ENCODE measurements around the gene AFAP1. TPM values are rescaled to one million over a fixed set of nuclear protein-coding genes. Genes with fewer than 3 reads are reported as not detected.
A peak's percentile ranks its signal among the peaks of the same experiment; 100 is the strongest.

AFAP1 gene
- total and polyA plus RNA-seq, 2 donors (not counting 3 experiments of a cell fraction or from before 2014, with no cell fraction given): 32.3 to 103 TPM

GRCh38 chr4:7861440-7861881 is 78.2 kb downstream of the AFAP1 start:
- Histone ChIP-seq H3K9me3 (replicated peaks; ENCODE audit: control insufficient read depth, insufficient read depth, low read length) (no peaks in the 10 kb centered on the region), H3K9ac (replicated peaks; ENCODE audit: extremely low read depth, insufficient read depth, low read length) (peak overlapping the region; percentile 83), H3K4me2 (ENCODE audit: insufficient read depth, low read length) (peak overlapping the region; percentile 76), H2AFZ (ENCODE audit: low read depth, low read length) (no peak overlapping the region), H4K20me1 (replicated peaks; ENCODE audit: control insufficient read depth, extremely low read depth, insufficient read depth, low read length) (no peaks in the 10 kb centered on the region), H3K9me1 (replicated peaks; ENCODE audit: control insufficient read depth, extremely low read depth, insufficient read depth, low read length) (no peaks in the 10 kb centered on the region), H3K27me3 (ENCODE audit: control insufficient read depth in 2 of 2, insufficient read depth in 2 of 2, low read length in 2 of 2) (no peaks in the 10 kb centered on the region), H3K4me1 (ENCODE audit: control insufficient read depth, extremely low read depth, insufficient read depth, low read length) (peaks cover 55% of the 10 kb centered on the region), H3K36me3 (ENCODE audit: control insufficient read depth in 2 of 2, extremely low read depth in 1 of 2, insufficient read depth in 2 of 2, low read length in 2 of 2) (peaks cover 0 to 2% of the 10 kb centered on the region in 2 experiments), H3K27ac (ENCODE audit: insufficient read depth, low read depth, low read length) (peak overlapping the region; percentile 99), H3K4me3 (replicated peaks in 1 of 3; ENCODE audit: insufficient read depth in 1 of 3, low read depth in 1 of 3, low read length in 3 of 3) (peak overlapping the region in 1 of 3 experiments; percentile 42), H3K79me2 (ENCODE audit: control insufficient read depth, insufficient read depth, low read length) (peaks cover 82% of the 10 kb centered on the region)
- TF ChIP-seq POLR2A (IDR thresholded peaks at IDR 0.05; ENCODE audit: low read depth, low read length): no peak
- TF ChIP-seq EZH2 (IDR thresholded peaks at IDR 0.05; ENCODE audit: borderline replicate concordance, low read depth, low read length, severe bottlenecking): no peak
- TF ChIP-seq FOS (IDR thresholded peaks at IDR 0.05; ENCODE audit: borderline replicate concordance, insufficient read depth, low read length): peak; percentile 15
- TF ChIP-seq MYC (IDR thresholded peaks at IDR 0.05; ENCODE audit: low read depth, low read length): peak; percentile 6
- TF ChIP-seq GATA2 (IDR thresholded peaks at IDR 0.05; ENCODE audit: insufficient read depth, insufficient read length, low read depth, low read length): peak; percentile 16
- intact Hi-C loops (cut with micrococcal nuclease): loop anchor here (1.0 to 2.0 kb wide), 6 partner anchors 17 to 126 kb away; no protein-coding TSS in a partner anchor
- BruUV-seq (replicated peaks): no TSS peak
- DNase-seq (ENCODE audit: low read depth, low spot score) (peak; percentile 90), FAIRE-seq (peak; percentile 96)
- POLR2A ChIA-PET: no interaction called here
- dilution Hi-C loops (cut with MboI; ENCODE audit: extremely low pct_ligation_motif_present, low sequenced_read_pairs): no loop called here
- CTCF ChIA-PET: interaction anchor here (1.5 to 3.0 kb wide), 4 partner anchors 15 to 59 kb away, joined by 5 to 10 read pairs (median 7); no protein-coding TSS in a partner anchor

DNA sequence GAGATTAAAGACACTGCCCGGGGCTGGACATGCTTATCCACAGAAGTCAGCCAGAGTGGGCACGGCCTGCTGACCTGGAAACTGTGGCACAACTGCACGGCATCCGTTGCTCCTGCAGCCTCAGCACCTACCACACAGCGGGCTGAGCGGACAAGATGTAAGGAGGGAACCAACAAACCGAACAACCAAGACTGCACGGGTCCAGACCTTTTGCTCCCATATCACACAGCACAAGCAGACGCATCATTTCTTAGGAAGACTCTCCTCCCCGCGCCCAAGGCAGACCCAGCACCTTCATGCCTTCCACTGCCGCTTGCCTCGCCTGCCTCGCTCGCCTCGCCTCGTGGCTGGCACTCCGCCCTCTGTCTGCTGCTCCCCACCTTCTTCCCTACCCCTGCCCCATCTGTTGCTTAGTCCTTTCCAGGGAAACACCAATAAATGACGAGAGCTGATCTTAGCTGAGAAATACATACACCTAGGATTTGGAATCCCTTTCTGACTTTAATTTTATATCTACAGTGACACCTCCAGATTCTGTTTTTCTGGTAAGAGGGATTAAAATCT is 79.0 kb downstream of the AFAP1 start:
- POLR2A ChIA-PET: no interaction called here
- Histone ChIP-seq H2AFZ (ENCODE audit: low read depth, low read length) (no peak overlapping the region), H3K27me3 (ENCODE audit: control insufficient read depth in 2 of 2, insufficient read depth in 2 of 2, low read length in 2 of 2) (no peaks in the 10 kb centered on the region), H4K20me1 (replicated peaks; ENCODE audit: control insufficient read depth, extremely low read depth, insufficient read depth, low read length) (no peaks in the 10 kb centered on the region), H3K4me2 (ENCODE audit: insufficient read depth, low read length) (peak overlapping the region; percentile 76), H3K4me1 (ENCODE audit: control insufficient read depth, extremely low read depth, insufficient read depth, low read length) (peaks cover 55% of the 10 kb centered on the region), H3K9ac (replicated peaks; ENCODE audit: extremely low read depth, insufficient read depth, low read length) (peak overlapping the region; percentile 83), H3K9me1 (replicated peaks; ENCODE audit: control insufficient read depth, extremely low read depth, insufficient read depth, low read length) (no peaks in the 10 kb centered on the region), H3K36me3 (ENCODE audit: control insufficient read depth in 2 of 2, extremely low read depth in 1 of 2, insufficient read depth in 2 of 2, low read length in 2 of 2) (peaks cover 0 to 2% of the 10 kb centered on the region in 2 experiments), H3K9me3 (replicated peaks; ENCODE audit: control insufficient read depth, insufficient read depth, low read length) (no peaks in the 10 kb centered on the region), H3K4me3 (replicated peaks in 1 of 3; ENCODE audit: insufficient read depth in 1 of 3, low read depth in 1 of 3, low read length in 3 of 3) (peak overlapping the region in 1 of 3 experiments; percentile 6), H3K27ac (ENCODE audit: insufficient read depth, low read depth, low read length) (peak overlapping the region; percentile 99), H3K79me2 (ENCODE audit: control insufficient read depth, insufficient read depth, low read length) (peaks cover 83% of the 10 kb centered on the region)
- no TSS peak for BruUV-seq (replicated peaks)
- TF ChIP-seq POLR2AphosphoS5 (IDR thresholded peaks at IDR 0.05; ENCODE audit: insufficient read depth, low read depth, low read length) (no peak), GATA2 (IDR thresholded peaks at IDR 0.05; ENCODE audit: insufficient read depth, insufficient read length, low read depth, low read length) (no peak), POLR2A (IDR thresholded peaks at IDR 0.05; ENCODE audit: low read depth, low read length) (no peak), MYC (IDR thresholded peaks at IDR 0.05; ENCODE audit: low read depth, low read length) (no peak), CTCF (IDR thresholded peaks at IDR 0.05; ENCODE audit: extremely low read depth in 1 of 2, insufficient read depth in 1 of 2, low read depth in 1 of 2, low read length in 2 of 2) (no peak), JUN (IDR thresholded peaks at IDR 0.05; ENCODE audit: borderline replicate concordance, insufficient read depth, insufficient read length, low read depth) (no peak), FOS (IDR thresholded peaks at IDR 0.05; ENCODE audit: borderline replicate concordance, insufficient read depth, low read length) (no peak), EZH2 (IDR thresholded peaks at IDR 0.05; ENCODE audit: borderline replicate concordance, low read depth, low read length, severe bottlenecking) (no peak)
- TF ChIP-seq, protein P1, sequence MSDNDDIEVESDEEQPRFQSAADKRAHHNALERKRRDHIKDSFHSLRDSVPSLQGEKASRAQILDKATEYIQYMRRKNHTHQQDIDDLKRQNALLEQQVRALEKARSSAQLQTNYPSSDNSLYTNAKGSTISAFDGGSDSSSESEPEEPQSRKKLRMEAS (IDR thresholded peaks at IDR 0.05; ENCODE audit: insufficient read depth, insufficient read length): no peak
- DNase-seq (ENCODE audit: low read depth, low spot score) (no peak), FAIRE-seq (no peak)
- intact Hi-C loops (cut with micrococcal nuclease): loop anchor here (1.0 to 2.0 kb wide), 6 partner anchors 16 to 127 kb away; no protein-coding TSS in a partner anchor
- dilution Hi-C loops (cut with MboI; ENCODE audit: extremely low pct_ligation_motif_present, low sequenced_read_pairs): no loop called here
- CTCF ChIA-PET: interaction anchor here (1.5 to 3.0 kb wide), 3 partner anchors 15 to 58 kb away, joined by 5 to 10 read pairs (median 7); no protein-coding TSS in a partner anchor
